MCF 10A (cell line): ENCODE measurements around the gene ECSIT. TPM values are rescaled to one million over a fixed set of nuclear protein-coding genes. Genes with fewer than 3 reads are reported as not detected.
"Not testable (repeated sequence)": the region's sequence is repeated elsewhere in the genome, so short reads cannot be mapped to it uniquely, and the experiment has no call there.

ENCODE experiments used
- BruUV-seq: library from RNA; stranded (reverse); fragments of 400-500 nt; replicated peaks from 2 replicates; lab custom pipeline; 2021; lab: Mats Ljungman, UMichigan
- CTCF ChIA-PET: fragments of 300-600 bp; sonication (Branson Sonifier 250); formaldehyde crosslinking; extraction: SDS; loops from one replicate; lab custom pipeline; 2021; ENCODE audit warnings: antibody characterized with exemption, inconsistent platforms; lab: Yijun Ruan, JAX
- POLR2A ChIA-PET: fragments of 300-600, 350-650 bp; sonication (Branson Sonifier 250); formaldehyde crosslinking; extraction: SDS; loops from one replicate; lab custom pipeline; 2020; ENCODE audit warnings: antibody characterized with exemption, inconsistent platforms; lab: Yijun Ruan, JAX
- DNase-seq: peaks from one replicate; pipeline ENCODE4 v3.0.0-alpha.2; 2018; ENCODE audit not compliant: unreplicated experiment
- H3K27ac Mint-ChIP-seq: one replicate; pipeline ENCODE4 v1.8.0; 2022; ENCODE audit warnings: mild to moderate bottlenecking, low read depth, mixed read lengths; ENCODE audit not compliant: unreplicated experiment
- H3K27me3 Mint-ChIP-seq: one replicate; pipeline ENCODE4 v1.8.0; 2022; ENCODE audit warnings: mixed read lengths; ENCODE audit not compliant: insufficient read depth, unreplicated experiment
- H3K36me3 Mint-ChIP-seq: one replicate; pipeline ENCODE4 v1.8.0; 2022; ENCODE audit warnings: mild to moderate bottlenecking, moderate library complexity, mixed read lengths; ENCODE audit not compliant: insufficient read depth, unreplicated experiment
- H3K4me1 Mint-ChIP-seq: one replicate; pipeline ENCODE4 v1.8.0; 2022; ENCODE audit warnings: mixed read lengths; ENCODE audit not compliant: insufficient read depth, unreplicated experiment
- H3K4me3 Mint-ChIP-seq: one replicate; pipeline ENCODE4 v1.8.0; 2022; ENCODE audit warnings: mild to moderate bottlenecking, moderate library complexity, mixed read lengths; ENCODE audit not compliant: unreplicated experiment
- H3K9me3 Mint-ChIP-seq: one replicate; pipeline ENCODE4 v1.8.0; 2022; ENCODE audit warnings: mixed read lengths; ENCODE audit not compliant: unreplicated experiment
- CTCF ChIP-seq: fragments of 200-600 bp; IDR thresholded peaks from one replicate; pipeline ENCODE4 v1.8.0; 2022; ENCODE audit warnings: antibody characterized with exemption, mild to moderate bottlenecking; ENCODE audit not compliant: unreplicated experiment
- intact Hi-C: fragments of 100-400 bp; cut with micrococcal nuclease; formaldehyde crosslinking; loops from 2 replicates; pipeline ENCODE4 v1.14.1; 2022
- total RNA-seq: library from RNA; stranded (reverse); gene quantifications from 2 replicates; pipeline ENCODE4 v1.2.3, GENCODE V29; 2022

The ECSIT gene
- total RNA-seq, 1 experiment from 2014 or later = 26.8 TPM

GRCh38 chr19:11574689-11575088 lies 45.8 kb upstream of the ECSIT start:
- CTCF ChIA-PET = interaction anchor here (0.6 kb wide), 1 partner anchor 288 kb away, joined by 3 read pairs; no protein-coding TSS in a partner anchor

GRCh38 chr19:11573763-11574162 lies 44.8 kb upstream of the ECSIT start:
- H3K9me3 Mint-ChIP-seq, H3K36me3 Mint-ChIP-seq, DNase-seq, BruUV-seq, H3K4me1 Mint-ChIP-seq, H3K4me3 Mint-ChIP-seq, intact Hi-C loops, H3K27ac Mint-ChIP-seq, H3K27me3 Mint-ChIP-seq: not testable (repeated sequence)
- ChIA-PET CTCF (interaction anchor here (0.6 kb wide), 1 partner anchor 16 kb away, joined by 3 read pairs; no protein-coding TSS in a partner anchor), POLR2A (interaction anchor here (1.2 kb wide), 1 partner anchor 15 kb away, joined by 3 read pairs; the partner anchor contains the start of gene ELOF1)

More at GRCh38 chr19:11574689-11575088, 45.8 kb upstream of the ECSIT start:
- Mint-ChIP-seq H3K27ac (no peak overlapping the region), H3K4me3 (no peak overlapping the region), H3K9me3 (no peaks in the 10 kb centered on the region), H3K27me3 (no peaks in the 10 kb centered on the region), H3K36me3 (no peaks in the 10 kb centered on the region), H3K4me1 (no peaks in the 10 kb centered on the region)
- no peak for DNase-seq
- intact Hi-C loops = no loop called here
- BruUV-seq = no TSS peak
- no peak for TF ChIP-seq CTCF
- POLR2A ChIA-PET = no interaction called here

- DNase-seq, H3K4me3 Mint-ChIP-seq, H3K9me3 Mint-ChIP-seq, H3K4me1 Mint-ChIP-seq, intact Hi-C loops, BruUV-seq, H3K27ac Mint-ChIP-seq, H3K36me3 Mint-ChIP-seq, H3K27me3 Mint-ChIP-seq: not testable (repeated sequence)
- CTCF ChIA-PET = interaction anchor here (0.6 to 1.6 kb wide), 5 partner anchors 13 to 992 kb away, joined by 3 to 4 read pairs (median 3); no protein-coding TSS in a partner anchor
- POLR2A ChIA-PET = interaction anchor here (1.2 kb wide), 1 partner anchor 15 kb away, joined by 3 read pairs; the partner anchor contains the start of gene ELOF1
These were observed 44.4 kb upstream of the ECSIT start for GRCh38 chr19:11573354-11573753.

- BruUV-seq = no TSS peak
- no peak for DNase-seq
- no peak overlapping the region for H3K27ac Mint-ChIP-seq
- H3K9me3 Mint-ChIP-seq = no peaks in the 10 kb centered on the region
- ChIA-PET CTCF (no interaction called here), POLR2A (interaction anchor here (0.6 kb wide), 1 partner anchor 942 kb away, joined by 4 read pairs; no protein-coding TSS in a partner anchor)
- intact Hi-C loops = no loop called here
- no peak overlapping the region for H3K4me3 Mint-ChIP-seq
- H3K27me3 Mint-ChIP-seq = no peaks in the 10 kb centered on the region
- no peaks in the 10 kb centered on the region for H3K36me3 Mint-ChIP-seq
- TF ChIP-seq CTCF = no peak
- no peaks in the 10 kb centered on the region for H3K4me1 Mint-ChIP-seq
These were observed 41.1 kb upstream of the ECSIT start for GRCh38 chr19:11570039-11570462.

GRCh38 chr19:11566164-11566563 lies 37.2 kb upstream of the ECSIT start:
- Mint-ChIP-seq H3K27me3 (no peaks in the 10 kb centered on the region), H3K9me3 (no peaks in the 10 kb centered on the region), H3K27ac (no peak overlapping the region), H3K36me3 (no peaks in the 10 kb centered on the region), H3K4me1 (no peaks in the 10 kb centered on the region), H3K4me3 (no peak overlapping the region)
- POLR2A ChIA-PET = no interaction called here
- BruUV-seq = no TSS peak
- intact Hi-C loops = no loop called here
- no peak for TF ChIP-seq CTCF
- no peak for DNase-seq
- CTCF ChIA-PET = interaction anchor here (0.7 kb wide), 1 partner anchor 30 kb away, joined by 3 read pairs; no protein-coding TSS in a partner anchor

- intact Hi-C loops = not testable (repeated sequence)
These were observed 36.7 kb upstream of the ECSIT start for GRCh38 chr19:11565649-11565980.

GRCh38 chr19:11564082-11564807 lies 35.3 kb upstream of the ECSIT start:
- H3K4me1 Mint-ChIP-seq, H3K27ac Mint-ChIP-seq, H3K9me3 Mint-ChIP-seq, BruUV-seq, POLR2A ChIA-PET, DNase-seq, H3K36me3 Mint-ChIP-seq, intact Hi-C loops, H3K27me3 Mint-ChIP-seq, H3K4me3 Mint-ChIP-seq: not testable (repeated sequence)
- CTCF ChIA-PET = interaction anchor here (0.5 to 2.3 kb wide), 3 partner anchors 24 to 228 kb away, joined by 3 to 9 read pairs (median 3); no protein-coding TSS in a partner anchor

More at GRCh38 chr19:11565649-11565980, 36.7 kb upstream of the ECSIT start:
- H3K4me3 Mint-ChIP-seq, H3K27ac Mint-ChIP-seq, H3K27me3 Mint-ChIP-seq, POLR2A ChIA-PET, H3K4me1 Mint-ChIP-seq, H3K36me3 Mint-ChIP-seq, BruUV-seq, CTCF ChIA-PET, H3K9me3 Mint-ChIP-seq, DNase-seq: not testable (repeated sequence)
